ENCODE measurements around the gene GNAI1. TPM values are rescaled to one million over a fixed set of nuclear protein-coding genes. Genes with fewer than 3 reads are reported as not detected.

Gene GNAI1
- total RNA-seq, 2 donors from 2014 or later, result 21.5 to 27.0 TPM

GRCh38 chr7:80088705-80089104 lies 45.9 kb upstream of the GNAI1 start:
- H3K27ac ChIP-seq (ENCODE audit: low read depth, low read length), result no peak overlapping the region
- Mint-ChIP-seq H3K4me1 (no peaks in the 10 kb centered on the region), H3K9me3 (peaks cover 5% of the 10 kb centered on the region), H3K27ac (no peak overlapping the region), H3K36me3 (ENCODE audit: low read depth) (no peaks in the 10 kb centered on the region), H3K4me3 (no peak overlapping the region), H3K27me3 (ENCODE audit: insufficient read depth) (no peaks in the 10 kb centered on the region)
- peaks cover 9% of the 10 kb centered on the region for H3K9me3 ChIP-seq (ENCODE audit: control insufficient read depth, low read length)
- TF ChIP-seq, protein P1, sequence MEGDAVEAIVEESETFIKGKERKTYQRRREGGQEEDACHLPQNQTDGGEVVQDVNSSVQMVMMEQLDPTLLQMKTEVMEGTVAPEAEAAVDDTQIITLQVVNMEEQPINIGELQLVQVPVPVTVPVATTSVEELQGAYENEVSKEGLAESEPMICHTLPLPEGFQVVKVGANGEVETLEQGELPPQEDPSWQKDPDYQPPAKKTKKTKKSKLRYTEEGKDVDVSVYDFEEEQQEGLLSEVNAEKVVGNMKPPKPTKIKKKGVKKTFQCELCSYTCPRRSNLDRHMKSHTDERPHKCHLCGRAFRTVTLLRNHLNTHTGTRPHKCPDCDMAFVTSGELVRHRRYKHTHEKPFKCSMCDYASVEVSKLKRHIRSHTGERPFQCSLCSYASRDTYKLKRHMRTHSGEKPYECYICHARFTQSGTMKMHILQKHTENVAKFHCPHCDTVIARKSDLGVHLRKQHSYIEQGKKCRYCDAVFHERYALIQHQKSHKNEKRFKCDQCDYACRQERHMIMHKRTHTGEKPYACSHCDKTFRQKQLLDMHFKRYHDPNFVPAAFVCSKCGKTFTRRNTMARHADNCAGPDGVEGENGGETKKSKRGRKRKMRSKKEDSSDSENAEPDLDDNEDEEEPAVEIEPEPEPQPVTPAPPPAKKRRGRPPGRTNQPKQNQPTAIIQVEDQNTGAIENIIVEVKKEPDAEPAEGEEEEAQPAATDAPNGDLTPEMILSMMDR (conservative IDR thresholded peaks at IDR 0.05), result no peak
- H3K4me3 ChIP-seq (ENCODE audit: low read length), result no peak overlapping the region
- H3K36me3 ChIP-seq (ENCODE audit: control insufficient read depth, insufficient read depth, low read length), result no peaks in the 10 kb centered on the region
- no peaks in the 10 kb centered on the region for H3K4me1 ChIP-seq (ENCODE audit: control insufficient read depth, insufficient read depth, low read length)
- H3K27me3 ChIP-seq (ENCODE audit: control insufficient read depth, insufficient read depth, low read length, poor library complexity, severe bottlenecking), result no peaks in the 10 kb centered on the region
- no peak for DNase-seq
- H3K9ac ChIP-seq (ENCODE audit: extremely low read depth, low read length, poor library complexity, severe bottlenecking), result no peak overlapping the region
- 80 to 87% methylated on average over 1 to 2 of the region's 2 CpGs for WGBS, 2 experiments (ENCODE audit: insufficient coverage in 1 of 2, insufficient read length in 1 of 2)

DNA sequence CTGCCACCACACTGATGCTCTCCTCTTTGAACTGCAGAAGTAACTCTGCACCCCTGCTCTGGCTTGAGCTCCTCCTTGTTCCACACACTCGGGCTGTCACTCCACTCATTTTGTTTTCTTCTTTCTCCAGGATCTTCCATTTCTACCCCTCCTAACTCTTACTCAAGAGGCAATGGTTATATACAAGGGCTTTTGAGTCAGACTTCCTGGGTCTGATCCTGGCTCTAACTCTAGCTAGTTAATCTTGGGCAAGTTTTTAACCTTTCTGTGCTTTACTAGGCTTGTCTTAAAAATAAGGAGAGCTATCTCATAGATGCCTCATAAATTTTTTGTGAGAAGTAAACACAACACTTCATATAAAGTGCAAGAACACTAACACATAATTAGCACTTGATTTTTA lies 45.3 kb upstream of the GNAI1 start:
- TF ChIP-seq, protein P1 (conservative IDR thresholded peaks at IDR 0.05), result no peak
- H3K9me3 ChIP-seq (ENCODE audit: control insufficient read depth, low read length), result peaks cover 9% of the 10 kb centered on the region
- no peaks in the 10 kb centered on the region for H3K36me3 Mint-ChIP-seq (ENCODE audit: low read depth)
- peaks cover 5% of the 10 kb centered on the region for H3K9me3 Mint-ChIP-seq
- WGBS, 2 experiments (ENCODE audit: insufficient coverage in 1 of 2, insufficient read length in 1 of 2), result 82 to 83% methylated on average over 1 of the region's 1 CpG
- H3K4me1 Mint-ChIP-seq, result no peaks in the 10 kb centered on the region
- no peaks in the 10 kb centered on the region for H3K36me3 ChIP-seq (ENCODE audit: control insufficient read depth, insufficient read depth, low read length)
- no peak overlapping the region for H3K4me3 ChIP-seq (ENCODE audit: low read length)
- no peak for DNase-seq
- H3K4me3 Mint-ChIP-seq, result no peak overlapping the region
- no peaks in the 10 kb centered on the region for H3K27me3 ChIP-seq (ENCODE audit: control insufficient read depth, insufficient read depth, low read length, poor library complexity, severe bottlenecking)
- no peaks in the 10 kb centered on the region for H3K27me3 Mint-ChIP-seq (ENCODE audit: insufficient read depth)
- no peak overlapping the region for H3K9ac ChIP-seq (ENCODE audit: extremely low read depth, low read length, poor library complexity, severe bottlenecking)
- no peaks in the 10 kb centered on the region for H3K4me1 ChIP-seq (ENCODE audit: control insufficient read depth, insufficient read depth, low read length)
- no peak overlapping the region for H3K27ac Mint-ChIP-seq
- H3K27ac ChIP-seq (ENCODE audit: low read depth, low read length), result no peak overlapping the region

GRCh38 chr7:80093349-80093748 lies 41.3 kb upstream of the GNAI1 start:
- H3K4me1 Mint-ChIP-seq, result no peaks in the 10 kb centered on the region
- H3K27me3 Mint-ChIP-seq (ENCODE audit: insufficient read depth), result no peaks in the 10 kb centered on the region

More at GRCh38 chr7:80093349-80093748, 41.3 kb upstream of the GNAI1 start:
- no peak overlapping the region for H3K9ac ChIP-seq (ENCODE audit: extremely low read depth, low read length, poor library complexity, severe bottlenecking)
- no peaks in the 10 kb centered on the region for H3K4me1 ChIP-seq (ENCODE audit: control insufficient read depth, insufficient read depth, low read length)
- 90% methylated on average over 2 of the region's 2 CpGs; no CpG with 5 or more reads in 1 of the 2 experiments for WGBS, 2 experiments (ENCODE audit: insufficient coverage in 1 of 2, insufficient read length in 1 of 2)
- H3K9me3 ChIP-seq (ENCODE audit: control insufficient read depth, low read length), result no peaks in the 10 kb centered on the region
- H3K36me3 ChIP-seq (ENCODE audit: control insufficient read depth, insufficient read depth, low read length), result no peaks in the 10 kb centered on the region
- TF ChIP-seq, protein P1 (conservative IDR thresholded peaks at IDR 0.05), result no peak
- no peak overlapping the region for H3K4me3 ChIP-seq (ENCODE audit: low read length)
- DNase-seq, result no peak
- H3K9me3 Mint-ChIP-seq, result no peaks in the 10 kb centered on the region
- H3K27ac ChIP-seq (ENCODE audit: low read depth, low read length), result no peak overlapping the region
- no peak overlapping the region for H3K4me3 Mint-ChIP-seq
- no peaks in the 10 kb centered on the region for H3K27me3 ChIP-seq (ENCODE audit: control insufficient read depth, insufficient read depth, low read length, poor library complexity, severe bottlenecking)
- H3K36me3 Mint-ChIP-seq (ENCODE audit: low read depth), result no peaks in the 10 kb centered on the region
- no peak overlapping the region for H3K27ac Mint-ChIP-seq
